Esophagus muscularis mucosa (tissue), 4 donors: ENCODE results near the gene TRAPPC12. TPM values are rescaled to one million over a fixed set of nuclear protein-coding genes. Genes with fewer than 3 reads are reported as not detected.

Experiments
- DNase-seq: peaks from one replicate; pipeline ENCODE4 v3.0.0-alpha.2; 2017; ENCODE audit errors: extremely low spot score
- H3K27ac ChIP-seq, 4 donors: fragments of 200-600 bp; sonication (generic); replicated peaks in 1 of 4; 1 replicate in 3 of 4; 2 replicates in 1 of 4; pipeline ENCODE4 v1.5.1; 2016 to 2019; ENCODE audit warnings: mild to moderate bottlenecking in 1 of 4
- H3K27me3 ChIP-seq, 4 donors: fragments of 200-600 bp; sonication (generic); one replicate each; pipeline versions ENCODE4 v1.5.1 to v1.6.0; 2016 to 2019
- H3K36me3 ChIP-seq, 4 donors: fragments of 200-600 bp; sonication (generic); one replicate each; pipeline ENCODE4 v1.5.1; 2016 to 2019
- H3K4me1 ChIP-seq, 4 donors: fragments of 200-600 bp; sonication (generic); one replicate each; pipeline ENCODE4 v1.5.1; 2016 to 2019
- H3K4me3 ChIP-seq, 4 donors: fragments of 200-600 bp; sonication (generic); 1 replicate in 2 of 4; 2 replicates in 2 of 4; pipeline ENCODE4 v1.5.1; 2016 to 2019; ENCODE audit warnings: mild to moderate bottlenecking in 4 of 4, moderate library complexity in 1 of 4
- H3K9me3 ChIP-seq, 4 donors: fragments of 200-600 bp; sonication (generic); 1 replicate in 3 of 4; 2 replicates in 1 of 4; pipeline ENCODE4 v1.5.1; 2016 to 2019
- CTCF ChIP-seq, 3 experiments: fragments of 200-600 bp in 2 of 3; fragments of 450-650 bp in 1 of 3; sonication (generic) in 2 of 3; IDR thresholded peaks; one replicate each; pipeline ENCODE4 v1.5.1; 2017 to 2019; ENCODE audit warnings: antibody characterized with exemption in 3 of 3, mild to moderate bottlenecking in 2 of 3, moderate library complexity in 1 of 3
- EP300 ChIP-seq: sonication (generic); formaldehyde crosslinking; IDR thresholded peaks from one replicate; pipeline ENCODE4 v1.6.1; 2017; ENCODE audit warnings: antibody characterized with exemption
- POLR2A ChIP-seq: fragments of 450-650 bp; IDR thresholded peaks from one replicate; pipeline ENCODE4 v1.6.1; 2017; ENCODE audit warnings: antibody characterized with exemption, moderate library complexity, mild to moderate bottlenecking, low read depth
- POLR2AphosphoS5 ChIP-seq, 2 donors: sonication (generic); formaldehyde crosslinking; IDR thresholded peaks; one replicate each; pipeline ENCODE4 v1.6.1; 2017; ENCODE audit warnings: antibody characterized with exemption in 2 of 2
- WGBS: methylation state at CpG from one replicate; pipeline ENCODE4 v1.1.5; 2018; 5-methylcytosine and 5-hydroxymethylcytosine counted together
- intact Hi-C: fragments of 100-400 bp; cut with DNase I; formaldehyde crosslinking; loops from one replicate; pipeline ENCODE4 v1.15.1; 2023
- total RNA-seq, 4 donors: library from RNA; depleted of rRNA; stranded (reverse); fragments of >200 nt; gene quantifications; one replicate each; pipeline versions ENCODE4 v1.1.0 to v1.2.1, GENCODE V29; 2016

Gene TRAPPC12
- total RNA-seq, 4 donors from 2014 or later: 65.6 to 89.3 (median 72.6) TPM

DNA sequence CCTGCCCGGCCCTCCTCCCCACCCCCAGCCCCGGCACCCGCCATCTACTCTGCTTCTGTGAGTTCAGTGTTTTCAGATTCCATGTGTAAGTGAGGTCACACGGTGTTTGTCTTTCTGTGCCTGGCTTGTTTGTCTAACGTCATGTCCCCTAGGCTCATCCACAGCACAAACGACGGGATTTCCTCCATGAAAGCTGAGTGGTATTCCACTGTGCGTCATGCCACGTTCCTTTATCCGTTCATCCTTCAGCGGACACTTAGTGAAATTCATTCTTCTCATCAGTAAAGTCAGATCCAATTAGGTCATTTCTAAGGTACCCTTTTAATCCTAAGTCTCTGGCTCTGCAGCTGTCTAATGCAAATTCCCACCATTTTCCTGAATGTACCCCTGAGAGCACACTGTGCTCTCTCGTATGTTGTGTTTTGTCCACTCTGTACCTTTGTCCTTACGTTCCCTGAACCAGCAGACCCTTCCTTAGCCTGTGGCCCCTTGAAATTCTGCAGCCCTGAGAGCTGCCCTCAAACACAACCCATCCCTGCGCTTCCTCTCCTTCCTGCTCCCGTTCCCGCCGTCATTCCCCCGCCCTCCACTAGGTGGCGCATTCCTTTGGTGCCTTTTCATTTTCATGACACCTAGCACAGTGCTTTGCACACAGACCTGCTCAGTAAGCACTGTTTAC is 44.1 kb downstream of the TRAPPC12 start:
- H3K27ac ChIP-seq: no peak overlapping the region
- H3K4me3 ChIP-seq: no peak overlapping the region
- no peak for DNase-seq
- no peaks in the 10 kb centered on the region for H3K27me3 ChIP-seq
- TF ChIP-seq EP300 (no peak), CTCF (IDR thresholded peaks at IDR 0.05) (peak in 2 of 3 experiments; percentile 82 to 94), POLR2AphosphoS5 (IDR thresholded peaks at IDR 0.05) (peak in 1 of 2 donors; percentile 12), POLR2A (no peak)
- H3K4me1 ChIP-seq: peaks cover 0 to 26% (median 22%) of the 10 kb centered on the region in 4 donors
- no peaks in the 10 kb centered on the region for H3K9me3 ChIP-seq
- 68% methylated on average over 19 of the region's 19 CpGs for WGBS
- intact Hi-C loops: loop anchor here (5.0 kb wide), 2 partner anchors 39 to 229 kb away; no protein-coding TSS in a partner anchor
- H3K36me3 ChIP-seq: peaks cover 30 to 79% (median 66%) of the 10 kb centered on the region in 4 donors

DNA sequence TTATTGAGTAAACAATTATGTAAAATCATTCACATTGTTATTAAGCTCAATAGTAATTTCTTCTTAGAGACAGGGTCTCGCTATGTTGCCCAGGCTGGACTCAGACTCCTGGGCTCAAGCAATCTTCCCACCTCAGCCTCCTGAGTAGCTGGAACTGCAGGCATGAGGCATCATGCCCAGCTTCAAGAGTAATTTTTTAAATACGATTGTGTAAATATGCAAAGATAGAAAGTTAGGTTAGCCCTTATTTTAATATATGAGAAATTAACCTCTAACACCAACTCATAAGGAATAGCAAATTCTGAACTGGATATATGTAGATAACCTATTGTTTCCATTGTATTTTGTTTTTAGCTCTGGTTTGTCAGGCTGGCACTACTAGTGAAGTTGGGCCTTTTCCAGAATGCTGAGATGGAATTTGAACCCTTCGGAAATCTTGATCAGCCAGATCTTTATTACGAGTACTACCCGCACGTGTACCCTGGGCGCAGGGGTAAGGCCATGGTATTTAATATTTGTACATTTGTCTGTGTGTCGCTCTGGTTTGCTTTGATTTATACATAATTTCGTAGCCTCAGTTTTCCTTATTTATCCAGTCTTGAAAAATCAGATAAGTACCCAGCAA is 44.8 kb downstream of the TRAPPC12 start:
- no peaks in the 10 kb centered on the region for H3K9me3 ChIP-seq
- TF ChIP-seq POLR2AphosphoS5 (IDR thresholded peaks at IDR 0.05): no peak
- no peak for TF ChIP-seq EP300
- peak in 1 of 3 experiments; percentile 8 for TF ChIP-seq CTCF (IDR thresholded peaks at IDR 0.05)
- no peak for TF ChIP-seq POLR2A
- intact Hi-C loops: loop anchor here (5.0 kb wide), 2 partner anchors 38 to 228 kb away; no protein-coding TSS in a partner anchor
- H3K4me1 ChIP-seq: peaks cover 0 to 26% (median 22%) of the 10 kb centered on the region in 4 donors
- peaks cover 30 to 80% (median 70%) of the 10 kb centered on the region in 4 donors for H3K36me3 ChIP-seq
- no peaks in the 10 kb centered on the region for H3K27me3 ChIP-seq
- no peak overlapping the region for H3K4me3 ChIP-seq
- no peak overlapping the region for H3K27ac ChIP-seq
- no peak for DNase-seq
- WGBS: 93% methylated on average over 9 of the region's 9 CpGs

DNA sequence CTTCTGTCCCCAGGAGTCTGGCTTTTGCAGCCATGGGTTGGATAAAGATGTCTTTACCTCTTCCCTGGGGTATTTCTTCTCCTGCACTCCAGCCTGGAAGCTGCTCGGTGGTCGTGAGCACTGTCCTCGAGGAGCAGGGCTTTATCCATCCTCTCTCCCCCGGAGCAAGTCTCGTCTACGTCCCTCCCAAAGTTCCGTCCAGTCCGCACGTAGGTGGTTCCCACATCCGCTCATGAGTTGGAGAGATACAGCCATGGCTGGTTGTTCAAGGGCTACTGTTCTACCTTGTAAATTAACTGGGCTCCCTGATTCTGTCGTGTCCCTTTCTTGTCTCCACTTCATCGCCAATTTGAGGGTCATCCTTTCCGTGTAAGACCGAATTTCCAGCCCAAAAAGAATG is 47.1 kb downstream of the TRAPPC12 start:
- H3K4me3 ChIP-seq: no peak overlapping the region
- H3K27me3 ChIP-seq: no peaks in the 10 kb centered on the region
- TF ChIP-seq CTCF (IDR thresholded peaks at IDR 0.05) (no peak), POLR2AphosphoS5 (IDR thresholded peaks at IDR 0.05) (no peak), POLR2A (no peak), EP300 (no peak)
- H3K9me3 ChIP-seq: no peaks in the 10 kb centered on the region
- peaks cover 30 to 84% (median 75%) of the 10 kb centered on the region in 4 donors for H3K36me3 ChIP-seq
- H3K27ac ChIP-seq: no peak overlapping the region
- peaks cover 0 to 6% (median 3%) of the 10 kb centered on the region in 4 donors for H3K4me1 ChIP-seq
- no peak for DNase-seq
- intact Hi-C loops: no loop called here
- 97% methylated on average over 14 of the region's 14 CpGs for WGBS

- H3K27ac ChIP-seq: no peak overlapping the region
- peaks cover 0 to 4% (median 1%) of the 10 kb centered on the region in 4 donors for H3K4me1 ChIP-seq
- no peak overlapping the region for H3K4me3 ChIP-seq
- no peaks in the 10 kb centered on the region for H3K9me3 ChIP-seq
- intact Hi-C loops: no loop called here
- no peak for DNase-seq
- TF ChIP-seq POLR2A (no peak), CTCF (IDR thresholded peaks at IDR 0.05) (no peak), EP300 (no peak), POLR2AphosphoS5 (IDR thresholded peaks at IDR 0.05) (no peak)
- H3K36me3 ChIP-seq: peaks cover 25 to 84% (median 70%) of the 10 kb centered on the region in 4 donors
- 85% methylated on average over 6 of the region's 6 CpGs for WGBS
- H3K27me3 ChIP-seq: no peaks in the 10 kb centered on the region
Observed at GRCh38 chr2:3427272-3427671, 47.8 kb downstream of the TRAPPC12 start.
